ENCODE measurements around the gene GLT8D1. TPM values are rescaled to one million over a fixed set of nuclear protein-coding genes. Genes with fewer than 3 reads are reported as not detected.

Gene GLT8D1
- total RNA-seq, 2 experiments from 2014 or later: 34.0 to 35.6 TPM

GRCh38 chr3:52655895-52656294 is 49.7 kb downstream of the GLT8D1 start:
- no peaks in the 10 kb centered on the region for H3K79me2 ChIP-seq (ENCODE audit: insufficient read depth, low read depth, low read length)
- H3K36me3 ChIP-seq (ENCODE audit: insufficient read depth, low read length): peaks cover 93% of the 10 kb centered on the region
- H2AFZ ChIP-seq (ENCODE audit: low read length): no peak overlapping the region
- TF ChIP-seq EZH2phosphoT487 (IDR thresholded peaks at IDR 0.05; ENCODE audit: borderline replicate concordance, low read depth, low read length): no peak
- TF ChIP-seq CTCF (conservative IDR thresholded peaks at IDR 0.05; ENCODE audit: low read length): no peak
- POLR2A ChIA-PET: no interaction called here
- CTCF ChIA-PET (ENCODE audit: unreplicated experiment): no interaction called here
- no peak overlapping the region for H3K27ac ChIP-seq (ENCODE audit: low read depth, low read length, poor library complexity, severe bottlenecking)
- no peaks in the 10 kb centered on the region for H3K9me2 ChIP-seq (ENCODE audit: insufficient read depth, low read length)
- no TSS peak for BruUV-seq (replicated peaks)
- no peaks in the 10 kb centered on the region for H4K20me1 ChIP-seq (ENCODE audit: insufficient read depth, low read length)
- peaks cover 3% of the 10 kb centered on the region for H3K4me1 ChIP-seq (ENCODE audit: insufficient read depth, low read length, poor library complexity, severe bottlenecking)
- intact Hi-C loops (cut with micrococcal nuclease; ENCODE audit: unreplicated experiment): no loop called here
- H3K4me2 ChIP-seq (ENCODE audit: low read length): no peak overlapping the region
- H3K4me3 ChIP-seq (ENCODE audit: low read depth, low read length, poor library complexity, severe bottlenecking): no peak overlapping the region
- DNase-seq (ENCODE audit: low spot score): no peak
- no peaks in the 10 kb centered on the region for H3K9me3 ChIP-seq (ENCODE audit: low read length)

GRCh38 chr3:52651592-52651991 is 54.0 kb downstream of the GLT8D1 start:
- no peak for DNase-seq (ENCODE audit: low spot score)
- POLR2A ChIA-PET: interaction anchor here (0.7 to 1.3 kb wide), 4 partner anchors 26 to 325 kb away, joined by 3 to 4 read pairs (median 3); partner anchors contain the start of genes GLT8D1 and SPCS1
- intact Hi-C loops (cut with micrococcal nuclease; ENCODE audit: unreplicated experiment): no loop called here
- Histone ChIP-seq H3K4me2 (ENCODE audit: low read length) (no peak overlapping the region), H3K4me3 (ENCODE audit: low read depth, low read length, poor library complexity, severe bottlenecking) (no peak overlapping the region), H3K9me2 (ENCODE audit: insufficient read depth, low read length) (no peaks in the 10 kb centered on the region), H3K9me3 (ENCODE audit: low read length) (no peaks in the 10 kb centered on the region), H4K20me1 (ENCODE audit: insufficient read depth, low read length) (no peaks in the 10 kb centered on the region), H3K27ac (ENCODE audit: low read depth, low read length, poor library complexity, severe bottlenecking) (no peak overlapping the region), H2AFZ (ENCODE audit: low read length) (no peak overlapping the region), H3K4me1 (ENCODE audit: insufficient read depth, low read length, poor library complexity, severe bottlenecking) (peaks cover 3% of the 10 kb centered on the region), H3K36me3 (ENCODE audit: insufficient read depth, low read length) (peaks cover 93% of the 10 kb centered on the region), H3K79me2 (ENCODE audit: insufficient read depth, low read depth, low read length) (no peaks in the 10 kb centered on the region)
- TF ChIP-seq CTCF (conservative IDR thresholded peaks at IDR 0.05; ENCODE audit: low read length): no peak
- TF ChIP-seq EZH2phosphoT487 (IDR thresholded peaks at IDR 0.05; ENCODE audit: borderline replicate concordance, low read depth, low read length): no peak
- CTCF ChIA-PET (ENCODE audit: unreplicated experiment): interaction anchor here (0.5 kb wide), 1 partner anchor 22 kb away, joined by 3 read pairs; no protein-coding TSS in a partner anchor
- BruUV-seq (replicated peaks): no TSS peak

- POLR2A ChIA-PET: interaction anchor here (0.5 to 1.1 kb wide), 2 partner anchors 37 to 63 kb away, joined by 3 to 5 read pairs; no protein-coding TSS in a partner anchor
- H2AFZ ChIP-seq (ENCODE audit: low read length): no peak overlapping the region
- TF ChIP-seq CTCF (conservative IDR thresholded peaks at IDR 0.05; ENCODE audit: low read length) (no peak), EZH2phosphoT487 (IDR thresholded peaks at IDR 0.05; ENCODE audit: borderline replicate concordance, low read depth, low read length) (no peak)
- H3K36me3 ChIP-seq (ENCODE audit: insufficient read depth, low read length): peaks cover 93% of the 10 kb centered on the region
- CTCF ChIA-PET (ENCODE audit: unreplicated experiment): no interaction called here
- no peak overlapping the region for H3K4me3 ChIP-seq (ENCODE audit: low read depth, low read length, poor library complexity, severe bottlenecking)
- no peaks in the 10 kb centered on the region for H3K4me1 ChIP-seq (ENCODE audit: insufficient read depth, low read length, poor library complexity, severe bottlenecking)
- H3K27ac ChIP-seq (ENCODE audit: low read depth, low read length, poor library complexity, severe bottlenecking): no peak overlapping the region
- H3K9me2 ChIP-seq (ENCODE audit: insufficient read depth, low read length): no peaks in the 10 kb centered on the region
- H3K4me2 ChIP-seq (ENCODE audit: low read length): no peak overlapping the region
- H3K79me2 ChIP-seq (ENCODE audit: insufficient read depth, low read depth, low read length): no peaks in the 10 kb centered on the region
- H4K20me1 ChIP-seq (ENCODE audit: insufficient read depth, low read length): no peaks in the 10 kb centered on the region
- intact Hi-C loops (cut with micrococcal nuclease; ENCODE audit: unreplicated experiment): no loop called here
- no TSS peak for BruUV-seq (replicated peaks)
- DNase-seq (ENCODE audit: low spot score): no peak
- no peaks in the 10 kb centered on the region for H3K9me3 ChIP-seq (ENCODE audit: low read length)
These were observed 55.2 kb downstream of the GLT8D1 start for GRCh38 chr3:52650439-52650838.
